Endometrium (tissue), 2 donors: ENCODE results near the gene SNX30.
A peak's percentile ranks its signal among the peaks of the same experiment; 100 is the strongest.

Source experiments
- FAIRE-seq: peaks from 2 replicates; lab custom pipeline; 2012; peaks lifted over from hg19 to GRCh38; lab: Jason Lieb, UNC
- donor health status: control.
- donor health status: control.

The SNX30 gene

GRCh38 chr9:112783551-112783954 lies 33.0 kb downstream of the SNX30 start:
- FAIRE-seq, result no peak

- FAIRE-seq, result no peak
Observed at GRCh38 chr9:112784020-112784785, 33.6 kb downstream of the SNX30 start.

- FAIRE-seq, result no peak
Observed at GRCh38 chr9:112785986-112786385, 35.4 kb downstream of the SNX30 start.

- FAIRE-seq, result no peak
Observed at GRCh38 chr9:112786829-112787520, 36.4 kb downstream of the SNX30 start.

- no peak for FAIRE-seq
Observed at GRCh38 chr9:112787978-112788377, 37.4 kb downstream of the SNX30 start.

GRCh38 chr9:112789473-112789872 lies 38.9 kb downstream of the SNX30 start:
- FAIRE-seq, result peak; percentile 65

- FAIRE-seq, result no peak
Observed at GRCh38 chr9:112789891-112790774, 39.6 kb downstream of the SNX30 start.

GRCh38 chr9:112792670-112793069 lies 42.1 kb downstream of the SNX30 start:
- FAIRE-seq, result no peak

- FAIRE-seq, result no peak
Observed at GRCh38 chr9:112793213-112793810, 42.8 kb downstream of the SNX30 start.

- FAIRE-seq, result no peak
Observed at GRCh38 chr9:112794731-112795130, 44.2 kb downstream of the SNX30 start.

- no peak for FAIRE-seq
Observed at GRCh38 chr9:112795921-112796320, 45.4 kb downstream of the SNX30 start.

- no peak for FAIRE-seq
Observed at GRCh38 chr9:112796485-112796884, 45.9 kb downstream of the SNX30 start.

GRCh38 chr9:112809351-112809848 lies 58.8 kb downstream of the SNX30 start:
- no peak for FAIRE-seq

GRCh38 chr9:112809906-112810305 lies 59.3 kb downstream of the SNX30 start:
- FAIRE-seq, result no peak

GRCh38 chr9:112810696-112811490 lies 60.3 kb downstream of the SNX30 start:
- no peak for FAIRE-seq

- FAIRE-seq, result no peak
Observed at GRCh38 chr9:112811518-112811917, 61.0 kb downstream of the SNX30 start.

- FAIRE-seq, result no peak
Observed at GRCh38 chr9:112815868-112816267, 65.3 kb downstream of the SNX30 start.

GRCh38 chr9:112817860-112818203 lies 67.3 kb downstream of the SNX30 start:
- no peak for FAIRE-seq

GRCh38 chr9:112819635-112820496 lies 69.3 kb downstream of the SNX30 start:
- no peak for FAIRE-seq

- FAIRE-seq, result no peak
Observed at GRCh38 chr9:112820881-112821280, 70.3 kb downstream of the SNX30 start.
